Stimulated activated CD4-positive, alpha-beta T cell treated with anti-CD3 and anti-CD28 coated beads, Interleukin-4, amount 100 ng/mL, for 24 hours (primary cell): ENCODE results near the gene LBH.

Experiments used
- DNase-seq: peaks from one replicate; pipeline ENCODE4 v3.0.0-alpha.2; 2020

LBH gene

DNA sequence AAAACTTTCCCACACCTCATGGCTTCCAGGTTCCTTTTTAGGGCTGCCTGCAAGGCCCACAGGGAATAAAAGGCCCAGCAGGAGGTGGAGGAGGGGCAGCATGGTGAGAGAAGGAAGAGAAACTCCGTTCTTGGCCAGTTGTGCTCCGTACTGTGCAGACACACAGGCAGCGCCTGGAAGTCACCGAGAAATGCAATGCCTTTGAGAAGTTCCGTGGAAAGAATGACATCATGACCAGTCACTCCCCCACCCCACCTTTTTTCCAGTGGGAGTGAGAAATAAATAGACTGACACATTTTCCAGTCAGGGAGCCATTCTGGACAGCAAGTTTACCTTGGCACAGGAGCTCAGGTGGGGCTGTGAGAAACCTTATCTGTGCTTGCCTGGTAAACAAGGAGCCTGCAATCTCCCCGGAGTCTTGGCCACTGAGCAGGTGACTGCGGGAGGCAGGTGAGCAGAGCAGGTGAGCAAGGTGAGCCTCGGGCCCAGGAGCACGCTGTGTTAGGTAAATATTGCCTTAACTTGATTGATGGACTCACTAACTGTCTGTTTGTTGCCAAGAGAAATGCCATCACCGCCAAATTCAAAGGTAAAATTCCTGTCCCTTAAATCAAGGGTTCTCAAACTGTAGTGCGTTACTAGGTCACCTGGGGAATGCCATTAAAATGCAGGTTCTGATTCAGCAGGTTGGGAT, 13.5 kb upstream of the LBH start:
- DNase-seq, result no peak

DNA sequence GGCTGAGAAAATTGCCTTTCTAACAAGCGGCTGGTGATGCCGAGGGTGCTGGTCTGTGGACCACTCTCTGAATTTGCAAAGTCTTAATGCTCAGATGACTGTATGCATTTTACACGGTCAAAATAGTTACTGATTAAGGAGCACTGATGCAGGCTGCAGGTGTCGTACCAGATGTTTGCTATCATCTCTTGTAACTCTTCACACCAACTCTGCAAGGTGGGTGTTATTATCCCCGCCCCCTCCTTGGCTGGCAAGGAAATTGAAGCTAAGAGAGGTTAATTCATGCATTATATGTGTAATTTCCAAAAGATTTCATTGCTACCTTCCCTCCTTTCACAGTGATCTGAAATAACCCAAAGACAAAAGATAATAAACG, 13.0 kb upstream of the LBH start:
- DNase-seq, result no peak

- DNase-seq, result no peak
Observed at GRCh38 chr2:30218814-30219213, 12.5 kb upstream of the LBH start.

DNA sequence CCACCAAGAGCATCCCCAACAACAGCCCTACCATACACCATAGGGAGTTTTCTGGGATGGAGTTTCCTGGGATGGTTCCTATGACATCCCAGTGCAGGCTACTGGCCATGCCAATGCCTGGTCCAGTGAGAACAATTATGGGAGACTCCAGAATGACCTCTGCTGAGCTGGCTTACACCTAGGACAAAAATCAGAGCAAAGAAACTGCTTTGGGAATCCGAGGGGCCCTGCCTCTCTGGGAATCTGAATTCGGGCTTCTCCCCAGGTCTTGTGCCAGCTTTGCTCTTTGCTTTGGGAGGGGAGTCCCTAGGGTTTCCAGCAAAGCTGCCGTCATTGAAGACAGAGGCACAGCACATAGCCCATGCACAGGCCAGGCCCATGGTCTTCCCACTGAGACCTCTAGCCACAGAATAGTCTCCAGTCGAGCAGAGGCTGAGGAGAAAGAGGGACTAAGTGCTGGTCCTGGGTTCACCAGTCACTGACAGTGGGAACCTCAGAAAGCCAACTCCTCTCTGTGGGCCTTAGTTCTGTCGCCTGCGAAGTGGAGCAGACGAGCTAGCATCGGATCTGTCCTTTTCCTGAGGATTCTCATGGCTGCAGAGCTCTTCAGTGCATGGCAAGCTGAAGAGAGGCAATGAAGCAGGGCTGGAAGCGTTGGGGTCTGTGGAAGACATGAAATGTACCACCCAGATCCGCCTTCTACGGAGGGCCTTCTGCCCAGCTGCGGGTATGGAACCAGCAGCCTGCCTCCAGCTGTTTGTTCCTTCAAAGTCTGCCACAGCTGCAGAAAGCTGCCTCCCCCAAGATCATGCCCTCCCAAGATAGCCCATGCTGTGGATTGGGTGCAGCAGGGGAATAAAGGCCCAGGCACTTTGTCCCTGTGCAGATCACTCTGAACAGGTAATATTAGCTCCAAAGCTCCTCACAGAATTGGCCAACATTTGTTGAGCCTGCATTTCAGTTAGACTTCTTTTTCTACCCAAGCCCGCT, 11.2 kb upstream of the LBH start:
- DNase-seq, result no peak

GRCh38 chr2:30221531-30221930, 9.8 kb upstream of the LBH start:
- DNase-seq, result no peak

DNA sequence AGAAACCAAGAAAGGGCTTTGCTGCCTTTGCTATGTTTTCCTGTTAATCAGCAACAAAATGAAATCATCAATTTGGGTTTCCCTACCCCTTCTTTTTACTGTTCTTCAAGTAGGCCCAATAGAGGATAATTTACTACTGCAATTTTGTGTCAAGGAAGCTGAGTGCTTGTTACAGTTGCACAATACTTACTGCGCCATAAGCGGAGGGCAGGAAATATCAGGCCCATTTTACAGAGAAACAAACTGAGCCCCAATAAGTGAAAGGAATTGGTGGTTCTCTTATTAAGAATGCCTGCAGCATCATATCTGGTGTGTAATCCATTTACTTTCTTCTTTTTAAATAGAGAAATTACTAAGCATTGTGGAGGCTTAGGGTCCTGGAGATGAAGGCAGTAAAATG, 9.3 kb upstream of the LBH start:
- DNase-seq, result no peak

DNA sequence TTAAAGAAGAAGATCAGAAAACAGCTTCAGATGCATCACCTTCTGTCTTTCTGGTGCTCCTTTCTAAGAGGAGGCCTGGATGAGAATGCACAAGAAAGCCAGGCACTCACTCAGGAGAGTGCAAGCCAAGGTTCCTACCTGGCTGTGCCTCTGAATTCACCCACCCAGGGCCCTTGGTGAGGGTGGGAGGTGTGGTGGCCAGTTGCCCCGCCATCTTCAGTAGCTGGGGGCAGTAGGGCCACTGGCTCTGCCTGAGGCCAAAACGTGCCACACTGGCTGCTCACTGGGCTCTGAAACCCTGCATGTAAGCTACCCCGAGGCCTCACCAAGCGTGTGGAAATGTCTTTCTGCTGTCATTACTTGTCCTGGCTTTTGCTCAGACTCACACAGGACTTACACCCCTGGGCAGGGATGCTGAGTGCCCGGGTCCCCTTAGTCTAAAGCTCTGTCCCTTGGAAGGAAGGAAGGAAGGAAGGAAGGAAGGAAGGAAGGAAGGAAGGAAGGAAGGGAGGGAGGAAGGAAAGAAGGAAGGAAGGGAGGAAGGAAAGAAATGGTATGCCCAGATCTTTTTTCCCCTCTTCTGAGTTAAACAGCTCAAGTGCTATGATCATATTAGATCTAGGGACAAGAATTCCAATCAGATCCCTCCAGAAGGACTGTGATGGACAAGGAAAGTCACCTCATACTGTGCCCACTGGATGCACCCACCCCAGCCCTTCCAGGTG, 8.5 kb upstream of the LBH start:
- DNase-seq, result no peak

DNA sequence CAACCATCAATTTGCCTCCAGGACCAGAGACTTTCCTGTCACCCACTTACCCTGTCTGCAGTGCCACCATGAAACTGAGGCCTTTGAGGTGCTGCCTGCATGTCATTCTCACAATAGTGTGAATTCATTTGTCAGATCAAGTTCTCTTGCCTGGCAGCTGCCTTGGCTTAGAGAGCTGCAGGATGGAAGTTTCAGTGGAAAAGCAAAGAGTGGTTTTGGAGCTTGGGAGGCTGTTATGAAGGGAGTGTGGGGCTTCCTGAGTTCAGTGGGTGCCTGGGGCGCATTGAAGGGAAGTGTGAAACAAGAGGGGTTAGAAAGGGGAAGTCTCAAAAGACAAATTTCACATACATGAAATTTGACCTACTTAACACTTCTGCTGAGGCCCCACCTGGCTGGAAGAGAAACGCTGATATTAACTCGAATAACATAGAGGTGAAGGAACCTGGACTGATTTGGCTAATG, 7.9 kb upstream of the LBH start:
- DNase-seq, result no peak

GRCh38 chr2:30224151-30224550, 7.2 kb upstream of the LBH start:
- DNase-seq, result no peak

GRCh38 chr2:30225131-30225762, 6.1 kb upstream of the LBH start:
- peak; percentile 48 for DNase-seq

GRCh38 chr2:30226144-30227032, 4.9 kb upstream of the LBH start:
- DNase-seq, result peak; percentile 35

DNA sequence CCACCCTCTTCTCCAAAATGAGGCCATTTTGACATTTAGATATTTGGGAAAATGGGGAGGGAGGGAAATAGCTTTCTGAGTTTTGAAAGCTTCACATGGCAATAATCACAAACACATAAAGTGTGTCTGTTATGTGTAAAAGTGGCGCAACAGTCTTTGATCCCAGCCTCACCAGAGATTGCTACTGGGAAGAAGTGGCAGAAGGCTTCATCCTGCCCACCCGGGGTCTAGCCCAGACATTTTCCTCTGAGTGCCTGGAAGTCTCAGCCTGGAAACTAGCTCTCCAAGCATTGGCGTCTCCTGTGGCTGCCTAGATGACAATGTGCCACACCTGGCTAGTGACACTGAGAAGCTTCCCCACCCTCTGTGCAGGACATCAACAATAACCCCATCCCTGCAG, 1.7 kb upstream of the LBH start:
- no peak for DNase-seq

DNA sequence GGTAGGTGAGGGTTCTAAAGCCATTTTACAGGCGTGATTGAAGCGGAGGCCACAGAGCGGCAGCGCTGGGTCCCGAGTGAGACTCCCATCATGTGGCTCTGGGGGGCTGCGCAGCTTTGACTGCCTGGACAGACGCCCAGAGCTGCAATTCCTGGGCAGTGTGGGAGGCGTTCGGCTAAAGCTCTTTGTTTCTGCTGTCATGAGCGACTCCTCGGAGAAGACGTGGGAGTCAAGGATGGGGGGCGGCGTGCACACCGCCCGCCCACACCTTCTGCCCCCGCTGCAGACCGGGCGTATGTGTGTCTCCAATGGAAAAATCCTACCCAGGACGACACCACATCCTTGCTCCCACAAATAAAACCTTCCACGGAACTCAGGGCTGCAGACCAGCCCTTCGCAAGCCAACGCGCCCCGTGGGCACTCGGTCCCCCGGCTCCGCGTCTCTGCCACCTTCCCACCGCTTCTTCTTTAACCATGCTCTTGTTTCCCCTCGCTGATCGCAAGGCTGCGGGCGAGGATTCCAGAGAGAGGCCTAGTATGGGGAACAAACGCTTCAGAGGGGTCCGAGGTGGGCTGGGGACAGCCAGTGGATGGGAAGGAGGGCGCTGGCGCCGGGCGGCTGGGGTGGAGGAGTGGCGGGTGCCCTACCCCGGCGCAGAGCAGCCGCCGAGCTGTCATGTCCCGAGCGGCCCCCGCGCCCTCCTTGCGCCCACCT, 680 bp upstream of the LBH start:
- DNase-seq, result peak; percentile 30

GRCh38 chr2:30231996-30232800, 864 bp downstream of the LBH start:
- peak; percentile 71 for DNase-seq

- DNase-seq, result peak; percentile 42
Observed at GRCh38 chr2:30232801-30233130, 1.4 kb downstream of the LBH start.

DNA sequence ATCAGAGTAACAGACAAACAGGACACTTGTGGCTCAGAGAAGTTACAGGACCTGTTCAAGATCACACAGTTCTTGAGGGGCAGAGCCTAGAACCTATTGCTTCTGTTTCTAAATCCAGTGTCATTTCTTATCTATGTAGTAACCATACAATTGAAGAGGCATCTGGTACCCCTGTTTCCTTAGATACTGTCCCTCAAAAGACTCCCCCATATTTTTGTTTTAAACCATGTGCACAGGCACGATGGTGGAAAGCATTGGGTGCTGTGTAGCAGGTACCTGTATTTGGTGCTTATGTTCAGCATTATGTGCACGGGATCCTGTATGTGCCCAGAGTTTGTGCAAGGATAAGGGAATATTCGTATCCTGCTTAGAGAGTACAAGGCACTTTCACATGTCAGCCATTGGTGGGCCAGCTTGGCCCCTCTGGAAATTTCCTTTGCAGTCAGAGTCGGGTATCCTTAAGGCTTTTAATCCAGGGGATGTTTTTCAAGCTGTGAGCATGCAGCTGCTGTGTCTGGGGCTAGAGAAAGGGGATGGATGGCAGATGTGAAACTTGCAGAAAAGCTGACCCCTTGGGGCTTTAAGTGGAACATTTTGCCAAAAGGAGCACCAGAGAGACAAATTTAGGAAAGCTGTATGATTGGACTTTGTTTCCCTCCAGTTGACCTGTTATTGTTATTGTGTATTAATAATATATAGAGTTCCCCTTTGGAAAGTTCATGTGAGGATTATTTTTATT, 2.1 kb downstream of the LBH start:
- no peak for DNase-seq

GRCh38 chr2:30234180-30234971, 3.0 kb downstream of the LBH start:
- DNase-seq, result peak; percentile 65

DNA sequence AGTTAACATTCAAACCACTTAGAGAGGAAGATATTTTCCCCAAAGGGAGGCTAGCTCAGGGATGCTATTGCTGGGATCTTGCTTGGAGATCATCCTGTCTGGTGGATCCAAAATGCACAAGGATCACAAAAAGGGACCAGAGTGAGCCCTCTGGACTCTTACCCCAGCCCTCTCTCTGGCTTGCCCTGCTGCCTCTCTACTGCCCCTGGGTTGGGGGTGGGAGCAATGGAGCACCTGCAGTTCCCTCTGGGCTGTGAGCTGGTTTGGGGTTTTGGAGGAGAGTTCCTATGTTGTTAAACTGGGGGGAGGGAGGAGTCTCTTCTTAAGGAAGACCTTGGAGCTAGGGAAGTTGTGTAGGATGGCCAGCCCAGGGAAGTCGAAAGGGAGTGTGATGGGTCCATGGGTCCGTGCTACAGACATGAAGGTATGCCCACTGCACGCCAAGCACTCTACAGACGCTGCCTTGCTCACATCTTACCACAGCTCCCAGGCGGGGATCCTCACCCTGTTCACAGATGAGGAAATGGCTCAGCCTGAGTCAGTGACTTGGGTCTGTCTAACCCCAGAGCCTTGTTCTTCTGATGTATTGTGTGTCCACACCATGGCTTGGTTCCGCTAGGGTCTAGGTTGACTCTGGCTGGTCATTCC, 3.8 kb downstream of the LBH start:
- DNase-seq, result peak; percentile 78
